ENCODE measurements around the gene NLRP9. TPM values are rescaled to one million over a fixed set of nuclear protein-coding genes. Genes with fewer than 3 reads are reported as not detected.
A peak's percentile ranks its signal among the peaks of the same experiment; 100 is the strongest.

Gene NLRP9
- total and polyA plus RNA-seq, 2 of the 13 experiments (the other 11 are each of a cell fraction or from before 2014, with no cell fraction given) = not detected

GRCh38 chr19:55683449-55684261, 54.5 kb downstream of the NLRP9 start (continued):
- TF ChIP-seq AHDC1 (CRISPR knock-in tag; IDR thresholded peaks at IDR 0.05; ENCODE audit: borderline replicate concordance) (no peak; the same call in 1 of the 2 replicates), KAT8 (CRISPR knock-in tag; IDR thresholded peaks at IDR 0.05) (peak; percentile 65; the same call in 1 of the 2 replicates), RNF219 (CRISPR knock-in tag; IDR thresholded peaks at IDR 0.05) (no peak), ZNF569 (CRISPR knock-in tag; IDR thresholded peaks at IDR 0.05; ENCODE audit: borderline replicate concordance) (no peak), RBFOX2 (IDR thresholded peaks at IDR 0.05; ENCODE audit: low read depth, low read length) (peak; percentile 38; the same call in 1 of the 2 replicates), ZKSCAN5 (CRISPR knock-in tag; IDR thresholded peaks at IDR 0.05) (no peak), CREBL2 (CRISPR knock-in tag; IDR thresholded peaks at IDR 0.05; ENCODE audit: borderline replicate concordance) (no peak), ZNF3 (CRISPR knock-in tag; IDR thresholded peaks at IDR 0.05) (no peak), ZNF20 (CRISPR knock-in tag; IDR thresholded peaks at IDR 0.05) (no peak), GRHL1 (CRISPR knock-in tag; conservative IDR thresholded peaks at IDR 0.05) (no peak), PPARG (CRISPR knock-in tag; conservative IDR thresholded peaks at IDR 0.05) (0 out of 2 replicates have a peak, but pooled peaks have one; percentile 21), ZFP36 (IDR thresholded peaks at IDR 0.05; ENCODE audit: borderline replicate concordance, low read depth, low read length, partially characterized antibody) (no peak), HDAC2 (CRISPR knock-in tag; IDR thresholded peaks at IDR 0.05) (peak; percentile 73), PBX3 (CRISPR knock-in tag; IDR thresholded peaks at IDR 0.05; ENCODE audit: borderline replicate concordance) (no peak), PLRG1 (conservative IDR thresholded peaks at IDR 0.05) (no peak), NFYB (CRISPR knock-in tag; IDR thresholded peaks at IDR 0.05) (no peak), MIER2 (CRISPR knock-in tag; IDR thresholded peaks at IDR 0.05) (no peak)
